ENCODE results near the gene ZBTB37.
"Not testable (repeated sequence)": the region's sequence is repeated elsewhere in the genome, so short reads cannot be mapped to it uniquely, and the experiment has no call there.

The ZBTB37 gene

DNA sequence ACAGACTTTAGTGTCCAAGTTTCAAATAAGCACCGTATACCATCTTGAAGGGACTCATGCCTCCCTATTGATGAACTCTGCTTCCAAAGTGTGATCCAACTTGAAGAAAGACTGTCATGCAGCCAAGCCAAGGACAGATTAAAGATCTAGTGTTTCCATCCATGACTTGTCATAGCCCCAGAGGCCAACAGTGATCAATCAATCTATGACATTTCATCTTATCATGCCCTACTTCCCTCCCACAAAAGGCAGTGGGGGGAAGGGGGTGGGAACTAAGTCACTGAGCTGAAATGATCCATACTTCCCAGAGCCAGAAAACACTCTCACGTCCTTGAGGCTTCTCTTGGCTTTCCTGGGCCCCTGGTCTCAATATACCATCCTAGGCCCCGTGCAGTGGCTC lies 44.9 kb downstream of the ZBTB37 start:
- no peak for DNase-seq

DNA sequence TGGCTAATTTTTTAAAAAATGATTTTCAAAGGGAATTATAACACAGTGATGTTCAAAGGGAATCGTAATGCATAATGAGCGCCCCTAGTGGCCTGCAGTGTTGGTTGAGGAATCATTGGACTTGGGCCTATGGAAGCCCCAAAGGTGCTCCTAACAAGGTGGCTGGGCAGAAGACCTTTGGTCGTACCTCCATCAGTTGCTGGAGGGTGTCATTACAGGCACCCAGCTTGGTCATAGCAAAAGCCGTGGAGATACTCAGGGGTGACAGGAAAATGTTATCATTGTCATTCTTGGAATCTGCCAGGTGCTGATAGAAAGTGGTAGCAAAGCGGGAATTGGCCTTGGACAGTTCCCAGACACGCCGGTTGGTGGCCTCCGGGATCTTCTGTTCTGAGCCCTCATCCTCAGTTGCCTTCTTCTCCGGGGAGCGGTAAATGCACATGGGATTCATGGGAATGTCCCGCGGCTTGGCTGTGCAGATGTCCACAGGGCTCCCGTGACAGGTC lies 46.2 kb downstream of the ZBTB37 start:
- no peak for DNase-seq

DNA sequence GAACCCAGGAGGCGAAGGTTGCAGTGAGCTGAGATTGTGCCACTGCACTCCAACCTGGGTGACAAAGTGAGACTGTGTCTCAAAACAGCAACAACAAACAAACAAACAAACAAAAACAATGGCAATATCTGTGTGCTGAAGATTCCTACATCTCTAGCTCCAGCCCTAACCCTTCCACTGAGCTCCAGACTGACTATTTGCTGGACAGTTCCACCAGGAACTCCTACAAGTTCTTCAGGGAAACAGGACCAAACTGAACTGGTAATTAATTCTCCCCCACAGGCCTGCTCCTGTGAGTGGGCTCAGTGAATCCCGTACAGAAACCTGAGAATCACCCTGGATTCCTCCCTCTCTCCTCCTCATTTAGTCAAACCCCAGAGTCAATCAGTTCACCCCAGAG lies 47.4 kb downstream of the ZBTB37 start:
- no peak for DNase-seq

DNA sequence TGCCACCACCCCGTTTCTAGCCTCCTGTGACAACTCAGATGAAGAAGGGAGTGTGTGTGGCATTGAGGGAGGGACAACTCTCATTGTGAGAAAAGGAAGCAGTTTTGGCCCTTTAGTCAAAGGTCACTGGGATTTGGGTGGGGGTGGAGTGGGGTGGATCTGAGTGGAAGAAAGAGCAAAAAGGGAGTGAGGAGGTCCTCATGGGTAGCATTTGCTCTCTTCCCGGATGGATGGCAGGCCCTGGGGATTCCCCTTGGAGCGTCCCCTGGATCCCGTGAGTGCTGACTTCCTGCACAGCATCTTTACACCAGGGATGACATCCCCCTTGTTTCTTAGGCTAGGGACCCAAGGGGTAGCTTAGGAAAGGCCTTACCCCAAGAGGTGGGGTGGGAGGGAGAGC lies 48.5 kb downstream of the ZBTB37 start:
- no peak for DNase-seq

DNA sequence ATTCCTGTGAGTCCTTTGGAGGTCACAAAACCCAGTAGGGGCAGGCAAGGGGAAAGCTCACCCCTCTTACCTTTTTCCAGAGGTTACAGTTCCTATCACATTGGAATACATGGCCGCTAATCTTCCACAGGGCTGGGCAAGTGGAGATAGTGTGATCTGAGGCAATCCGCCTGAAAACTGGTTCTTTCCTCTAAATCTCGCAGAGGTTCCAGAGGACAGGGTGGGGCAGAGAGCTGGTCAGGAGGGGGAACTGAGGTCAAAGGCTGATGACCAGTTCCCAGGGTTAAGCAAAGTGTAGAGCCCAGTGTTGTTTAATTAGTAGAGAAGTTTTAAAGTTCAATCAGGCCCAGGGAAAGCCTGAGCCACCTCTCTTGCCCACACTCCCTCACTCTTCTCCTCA lies 49.0 kb downstream of the ZBTB37 start, which contains the start of gene SERPINC1:
TSS of gene SERPINC1 (minus strand) at position 179 of the 400 bp plus-strand sequence. CDS start at position 111, 68 bp downstream.
- no peak for DNase-seq

DNA sequence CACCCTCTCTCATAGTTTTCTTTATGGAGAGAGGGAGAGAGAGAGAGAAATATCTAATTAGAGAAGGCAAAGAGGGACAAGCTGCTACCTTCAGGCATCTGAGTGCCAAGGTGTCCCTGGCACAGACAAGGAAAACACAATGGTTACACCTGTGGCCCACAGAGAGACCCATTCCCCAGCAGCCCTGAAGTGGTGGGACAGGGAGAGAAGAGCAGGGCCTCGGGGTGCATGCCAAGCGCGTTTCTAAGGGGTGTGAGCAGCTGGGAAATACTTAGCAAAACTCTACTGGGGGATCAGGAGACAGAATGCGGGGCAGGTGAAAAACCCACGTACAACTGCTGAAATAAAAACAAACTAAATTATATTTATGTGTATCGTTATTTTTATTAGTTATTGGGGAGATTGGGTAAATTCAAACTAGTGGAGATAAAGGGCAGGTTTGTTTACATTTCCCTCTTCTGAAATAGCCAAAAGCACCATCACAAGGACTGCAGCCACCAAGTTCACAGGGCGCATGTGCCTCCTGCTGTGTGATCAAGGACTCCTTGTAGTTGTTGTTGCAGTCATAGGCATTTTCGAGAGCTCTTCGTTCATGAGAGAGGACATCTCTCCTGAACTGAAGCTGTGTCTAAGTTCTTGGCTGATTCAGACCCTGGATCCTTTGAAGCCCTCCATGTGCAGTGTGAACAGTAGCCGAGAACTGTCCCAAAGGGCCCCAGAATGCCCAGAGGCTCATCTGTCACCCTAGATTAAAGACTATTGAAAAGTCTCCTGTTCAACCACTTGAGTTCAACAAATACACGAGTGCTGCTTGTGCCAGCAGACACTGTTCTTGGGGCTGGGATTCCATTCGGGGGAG lies 49.7 kb downstream of the ZBTB37 start:
- no peak for DNase-seq

DNA sequence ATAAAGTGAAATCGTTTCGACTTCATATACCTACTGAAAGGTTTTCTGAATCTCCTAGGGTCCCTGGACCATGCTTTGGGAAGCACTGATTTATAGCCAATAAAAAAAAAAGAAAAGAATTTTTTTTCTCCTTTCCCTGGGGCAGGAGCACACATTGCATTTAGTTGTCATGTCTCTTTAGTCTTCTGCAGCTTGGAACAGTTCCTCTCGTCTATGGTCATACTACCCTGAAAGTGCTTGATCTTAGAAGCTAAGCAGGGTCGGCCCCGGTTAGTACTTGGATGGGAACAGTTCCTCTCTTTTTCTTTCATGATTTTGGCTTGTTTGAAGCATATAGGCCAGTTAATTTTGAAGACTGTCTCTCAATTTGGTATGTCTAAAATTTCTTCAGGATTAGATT lies 52.7 kb downstream of the ZBTB37 start:
- no peak for DNase-seq

DNA sequence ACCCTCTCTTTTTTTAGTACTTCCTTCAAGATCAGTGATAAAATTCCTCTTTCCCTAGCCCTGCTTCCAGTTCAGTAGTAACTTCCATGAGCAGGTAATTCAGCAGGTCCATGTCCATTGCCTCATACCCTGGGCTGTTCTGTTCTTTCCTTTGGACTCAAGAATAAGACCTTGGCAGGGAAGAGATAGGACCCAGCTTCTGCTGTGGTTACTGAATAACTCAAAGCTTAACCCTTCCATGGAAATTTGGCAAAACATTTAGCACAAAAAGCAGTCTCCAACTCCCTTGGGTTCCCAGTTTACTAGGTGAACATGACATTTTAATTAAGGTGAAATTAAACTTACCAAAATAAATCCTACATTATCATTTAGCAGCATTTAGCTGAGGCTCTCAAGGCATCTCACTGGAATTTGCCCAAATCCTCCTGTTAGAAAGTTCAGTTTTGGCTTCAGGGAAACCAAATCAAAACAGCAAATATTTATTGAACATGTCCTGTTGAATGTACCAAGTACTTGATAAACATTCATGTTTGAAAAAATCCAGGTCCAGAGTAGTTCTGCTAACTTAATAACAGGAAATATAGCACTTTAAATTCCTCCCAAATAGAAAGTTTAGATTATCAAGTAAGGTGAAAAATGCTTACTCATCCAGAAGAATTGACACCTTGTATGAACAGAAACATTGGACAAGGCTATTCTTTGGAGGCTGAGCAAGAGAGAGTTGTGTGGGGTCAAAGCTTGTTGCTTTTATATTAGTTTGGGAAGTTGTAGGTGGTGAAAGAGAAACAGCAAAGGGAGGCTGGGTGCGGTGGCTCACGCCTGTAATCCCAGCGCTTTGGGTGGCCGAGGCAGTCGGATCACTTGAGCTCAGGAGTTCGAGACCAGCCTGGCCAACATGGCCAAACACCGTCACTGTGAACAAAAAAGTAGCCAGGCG lies 57.4 kb downstream of the ZBTB37 start:
- DNase-seq, result no peak

DNA sequence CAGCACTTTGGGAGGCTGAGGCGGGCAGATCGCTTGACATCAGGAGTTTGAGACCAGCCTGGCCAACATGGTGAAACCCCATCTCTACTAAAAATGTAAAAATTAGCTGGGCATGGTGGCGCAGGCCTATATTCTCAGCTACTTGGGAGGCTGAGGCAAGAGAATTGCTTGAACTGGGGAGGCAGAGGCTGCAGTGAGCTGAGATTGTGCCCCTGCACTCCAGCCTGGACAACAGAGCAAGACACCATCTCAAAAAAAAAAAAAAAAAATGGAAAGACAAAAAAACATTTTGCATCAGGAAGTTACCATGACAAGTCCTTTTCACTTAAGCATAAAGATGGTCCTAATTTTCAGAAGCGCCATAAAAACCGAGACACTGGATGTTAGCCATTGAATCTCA lies 62.4 kb downstream of the ZBTB37 start:
- DNase-seq, result not testable (repeated sequence)

DNA sequence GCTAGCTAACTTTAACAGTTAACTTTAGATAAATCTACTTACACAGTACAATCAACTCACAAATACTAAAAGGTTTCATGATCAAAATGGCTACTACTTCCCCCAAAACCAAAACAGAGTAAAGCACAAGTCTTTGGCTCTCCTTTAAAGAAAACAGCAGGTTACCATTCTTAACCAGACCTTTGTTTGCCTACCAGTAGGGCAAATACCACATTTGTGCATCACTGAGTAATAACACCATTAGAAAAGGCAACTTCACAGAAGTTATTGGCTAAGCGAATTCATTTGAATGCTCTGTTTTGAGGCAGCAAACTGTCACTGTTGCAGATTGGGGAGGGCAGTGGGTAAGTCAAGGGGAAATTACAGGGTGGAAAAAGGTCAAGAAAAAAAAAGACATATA lies 66.3 kb downstream of the ZBTB37 start:
- DNase-seq, result no peak

DNA sequence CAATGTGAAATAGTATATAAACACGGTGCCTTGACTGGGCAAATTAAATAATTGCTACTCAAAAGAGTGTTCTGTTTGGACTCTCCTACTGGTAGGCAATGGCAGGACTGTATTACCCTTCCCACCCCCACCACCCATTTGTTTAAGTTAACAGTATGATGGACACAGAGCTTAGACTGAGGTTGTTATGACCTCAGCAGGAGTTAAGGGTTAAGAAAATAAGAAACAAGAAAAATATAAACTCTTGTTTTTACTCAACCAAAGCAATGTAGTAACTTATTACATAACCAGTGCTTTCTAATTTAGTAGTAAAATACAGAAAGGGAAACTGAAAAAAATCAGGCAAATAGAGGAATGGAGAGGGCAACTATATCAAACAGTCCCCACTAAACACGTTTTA lies 68.9 kb downstream of the ZBTB37 start:
- DNase-seq, result no peak

DNA sequence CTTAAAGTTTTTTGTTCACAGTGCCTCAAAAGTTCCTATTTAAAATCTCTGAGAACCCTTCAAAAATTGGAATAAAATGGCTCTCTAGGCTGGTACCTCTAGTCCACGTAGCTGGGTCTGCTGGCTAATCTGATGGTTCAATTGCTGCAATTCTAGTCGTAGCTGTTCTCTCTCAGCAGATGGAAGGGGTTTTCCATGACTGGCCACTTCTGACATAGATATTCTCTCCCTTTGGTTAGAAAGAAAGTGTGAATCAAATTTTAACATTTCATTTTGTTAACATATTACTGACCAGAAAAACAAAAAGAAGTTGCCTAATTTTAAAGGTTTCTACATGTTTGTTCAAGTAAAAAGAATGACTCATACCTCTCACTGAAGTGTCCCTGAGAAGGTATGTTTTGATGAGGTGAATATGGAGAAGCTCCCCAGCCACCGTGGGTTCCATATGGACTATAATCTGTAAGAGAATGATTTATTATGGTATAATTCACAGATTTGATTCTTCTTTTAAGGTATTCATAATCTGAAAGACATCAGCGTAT lies 78.3 kb downstream of the ZBTB37 start:
- DNase-seq, result no peak

DNA sequence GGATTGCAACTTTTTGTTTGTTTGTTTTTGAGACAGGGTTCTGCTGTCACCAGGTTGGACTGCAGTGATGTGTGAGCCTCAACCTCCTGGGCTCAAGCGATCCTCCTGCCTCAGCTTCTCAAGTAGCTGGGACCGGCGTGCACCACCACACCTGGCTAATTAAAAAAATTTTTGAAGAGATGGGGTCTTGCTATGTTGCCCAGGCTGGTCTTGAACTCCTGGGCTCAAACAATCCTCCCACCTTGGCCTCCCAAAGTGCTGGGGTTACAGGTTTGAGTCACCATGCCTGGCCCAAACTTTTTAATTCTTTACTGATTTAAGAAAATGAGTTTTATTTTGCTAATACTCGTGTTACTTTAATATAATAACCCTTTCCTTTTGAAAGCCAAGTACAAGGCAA lies 80.4 kb downstream of the ZBTB37 start:
- DNase-seq, result no peak
